Activated T-cell treated with anti-CD3 and anti-CD28 coated beads, Interleukin-2, amount 50 U/mL, for 4 hours (primary cell): ENCODE measurements around the gene CCDC92B. TPM values are rescaled to one million over a fixed set of nuclear protein-coding genes. Genes with fewer than 3 reads are reported as not detected.
"Not testable (repeated sequence)": the region's sequence is repeated elsewhere in the genome, so short reads cannot be mapped to it uniquely, and the experiment has no call there.

ENCODE experiments used
- ATAC-seq, 2 donors: fragments of 200-7000 bp; cut with Tn5 transposase; one replicate each; pipeline ENCODE4 v1.10.0; 2021
- DNase-seq: peaks from one replicate; pipeline ENCODE4 v3.0.0-alpha.2; 2020
- H3K27me3 Mint-ChIP-seq: one replicate; pipeline ENCODE4 v1.8.0; 2021; ENCODE audit warnings: low read depth, mixed read lengths
- H3K36me3 Mint-ChIP-seq: one replicate; pipeline ENCODE4 v1.8.0; 2022; ENCODE audit warnings: mixed read lengths; ENCODE audit not compliant: insufficient read depth
- H3K4me1 Mint-ChIP-seq: one replicate; pipeline ENCODE4 v1.8.0; 2021; ENCODE audit warnings: low read depth, mixed read lengths
- H3K4me3 Mint-ChIP-seq: one replicate; pipeline ENCODE4 v1.8.0; 2021; ENCODE audit warnings: mild to moderate bottlenecking, moderate library complexity, mixed read lengths
- H3K9me3 Mint-ChIP-seq: one replicate; pipeline ENCODE4 v1.8.0; 2021; ENCODE audit warnings: mixed read lengths
- total RNA-seq, 3 donors: library from RNA; stranded (reverse); gene quantifications; one replicate each; pipeline ENCODE4 v1.2.1, GENCODE V29; 2021

The CCDC92B gene
- total RNA-seq, 3 donors from 2014 or later, result 0.16 TPM; not detected in 2

DNA sequence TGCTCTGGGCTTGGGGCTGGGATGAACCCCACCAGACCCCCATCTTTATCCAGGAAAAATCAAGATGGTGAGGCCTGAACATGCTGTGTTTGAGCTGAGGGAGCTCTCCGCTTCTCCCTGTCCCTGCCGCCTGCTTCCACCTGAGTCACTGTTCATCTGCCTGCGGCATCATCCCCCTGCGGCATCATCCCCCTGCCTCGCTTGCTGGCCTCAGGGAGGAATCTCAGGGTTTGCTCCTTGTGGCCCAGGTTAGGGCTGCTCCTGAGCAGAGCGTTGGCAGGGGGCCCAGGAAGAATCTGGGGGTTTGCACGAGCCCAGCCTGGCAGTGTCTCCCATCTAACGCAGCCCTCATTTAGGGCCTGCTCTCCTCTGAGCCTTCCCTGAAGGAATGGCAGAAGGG is 35.4 kb upstream of the CCDC92B start:
- ATAC-seq (no peak), DNase-seq (no peak)
- no peaks in the 10 kb centered on the region for H3K27me3 Mint-ChIP-seq
- H3K4me1 Mint-ChIP-seq, result peaks cover 4% of the 10 kb centered on the region
- H3K4me3 Mint-ChIP-seq, result no peak overlapping the region
- no peaks in the 10 kb centered on the region for H3K9me3 Mint-ChIP-seq
- no peaks in the 10 kb centered on the region for H3K36me3 Mint-ChIP-seq

- no peaks in the 10 kb centered on the region for H3K36me3 Mint-ChIP-seq
- DNase-seq (no peak), ATAC-seq (no peak)
- H3K9me3 Mint-ChIP-seq, result no peaks in the 10 kb centered on the region
- no peak overlapping the region for H3K4me3 Mint-ChIP-seq
- peaks cover 6% of the 10 kb centered on the region for H3K27me3 Mint-ChIP-seq
- peaks cover 4% of the 10 kb centered on the region for H3K4me1 Mint-ChIP-seq
These were observed 34.0 kb upstream of the CCDC92B start for GRCh38 chr17:2783310-2784030.

DNA sequence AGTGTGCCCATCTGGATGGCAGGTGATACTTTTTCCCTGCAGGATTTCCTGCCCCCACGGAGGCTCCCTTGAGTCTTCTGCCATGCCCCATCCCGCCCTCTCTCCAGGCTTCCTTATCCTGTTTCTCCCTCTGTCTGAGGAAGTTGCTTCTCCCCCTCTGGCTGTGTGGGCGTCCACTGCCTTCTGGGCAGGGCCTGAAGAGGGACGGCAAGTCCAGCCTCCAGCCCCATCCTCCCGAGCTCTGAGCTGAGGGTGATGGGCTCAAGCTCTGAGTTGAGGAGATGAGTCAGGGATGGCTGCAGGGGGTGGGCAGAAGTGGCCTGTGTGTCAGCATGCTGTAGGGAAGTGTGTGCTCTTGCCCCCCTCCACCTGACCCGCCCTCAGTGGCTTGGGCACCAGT is 32.6 kb upstream of the CCDC92B start:
- no peak for ATAC-seq
- H3K27me3 Mint-ChIP-seq, result peaks cover 17% of the 10 kb centered on the region

DNA sequence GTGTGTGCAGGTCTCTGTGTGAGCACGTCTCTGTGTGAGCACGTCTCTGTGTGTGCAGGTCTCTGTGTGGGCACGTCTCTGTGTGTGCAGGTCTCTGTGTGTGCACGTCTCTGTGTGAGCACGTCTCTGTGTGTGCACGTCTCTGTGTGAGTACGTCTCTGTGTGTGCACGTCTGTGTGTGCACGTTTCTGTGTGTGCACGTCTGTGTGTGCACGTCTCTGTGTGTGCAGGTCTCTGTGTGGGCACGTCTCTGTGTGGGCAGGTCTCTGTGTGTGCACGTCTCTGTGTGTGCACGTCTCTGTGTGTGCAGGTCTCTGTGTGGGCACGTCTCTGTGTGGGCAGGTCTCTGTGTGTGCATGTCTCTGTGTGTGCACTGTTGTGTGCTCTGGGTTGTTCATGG is 32.1 kb upstream of the CCDC92B start:
- not testable (repeated sequence) for ATAC-seq, H3K4me1 Mint-ChIP-seq, H3K36me3 Mint-ChIP-seq, H3K9me3 Mint-ChIP-seq, H3K4me3 Mint-ChIP-seq, DNase-seq
- peaks cover 20% of the 10 kb centered on the region for H3K27me3 Mint-ChIP-seq

More for the DNA sequence above, 32.6 kb upstream of the CCDC92B start:
- no peaks in the 10 kb centered on the region for H3K36me3 Mint-ChIP-seq
- H3K4me3 Mint-ChIP-seq, result no peak overlapping the region
- H3K4me1 Mint-ChIP-seq, result peaks cover 5% of the 10 kb centered on the region
- H3K9me3 Mint-ChIP-seq, result no peaks in the 10 kb centered on the region
- no peak for DNase-seq

DNA sequence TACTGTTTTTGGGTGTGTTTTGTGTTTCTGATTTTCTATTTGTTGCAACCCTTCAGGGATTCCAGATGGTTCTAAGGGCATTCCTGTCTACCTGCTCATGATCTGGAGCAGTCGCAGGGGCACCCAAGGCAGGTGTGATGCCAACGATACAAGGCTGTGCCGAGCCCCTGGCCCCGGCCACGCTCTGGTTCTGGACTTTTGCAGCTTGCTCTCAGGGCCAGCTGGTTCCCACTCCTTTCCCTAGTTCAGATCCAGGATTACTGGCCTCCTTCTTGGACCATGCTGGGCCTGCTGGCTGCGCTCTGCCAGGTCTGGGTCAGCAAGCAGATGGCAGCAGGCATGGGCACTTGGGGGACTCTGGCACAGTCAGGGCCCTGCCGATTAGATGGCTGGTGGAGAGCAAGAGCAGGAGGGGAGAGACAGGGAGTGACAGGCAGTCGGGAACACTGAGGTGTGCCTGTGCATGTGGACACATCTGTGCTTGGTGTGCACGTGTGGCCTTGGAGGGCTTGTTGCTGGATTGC is 31.5 kb upstream of the CCDC92B start:
- Mint-ChIP-seq H3K36me3 (no peaks in the 10 kb centered on the region), H3K4me1 (peaks cover 9% of the 10 kb centered on the region), H3K27me3 (peaks cover 22% of the 10 kb centered on the region), H3K9me3 (no peaks in the 10 kb centered on the region), H3K4me3 (no peak overlapping the region)
- no peak for DNase-seq
- ATAC-seq, result no peak

GRCh38 chr17:2780256-2780655 is 30.8 kb upstream of the CCDC92B start:
- Mint-ChIP-seq H3K36me3 (no peaks in the 10 kb centered on the region), H3K27me3 (peaks cover 29% of the 10 kb centered on the region), H3K9me3 (no peaks in the 10 kb centered on the region), H3K4me3 (no peak overlapping the region), H3K4me1 (peaks cover 10% of the 10 kb centered on the region)
- DNase-seq, result no peak
- ATAC-seq, result no peak

GRCh38 chr17:2779545-2779944 is 30.1 kb upstream of the CCDC92B start:
- peaks cover 10% of the 10 kb centered on the region for H3K4me1 Mint-ChIP-seq
- DNase-seq (no peak), ATAC-seq (no peak)
- peaks cover 36% of the 10 kb centered on the region for H3K27me3 Mint-ChIP-seq
- H3K9me3 Mint-ChIP-seq, result no peaks in the 10 kb centered on the region
- H3K4me3 Mint-ChIP-seq, result no peak overlapping the region
- H3K36me3 Mint-ChIP-seq, result no peaks in the 10 kb centered on the region

GRCh38 chr17:2778489-2778888 is 29.0 kb upstream of the CCDC92B start:
- H3K36me3 Mint-ChIP-seq, result no peaks in the 10 kb centered on the region
- peaks cover 10% of the 10 kb centered on the region for H3K4me1 Mint-ChIP-seq
- no peak overlapping the region for H3K4me3 Mint-ChIP-seq
- no peaks in the 10 kb centered on the region for H3K9me3 Mint-ChIP-seq
- ATAC-seq (no peak), DNase-seq (no peak)
- peaks cover 43% of the 10 kb centered on the region for H3K27me3 Mint-ChIP-seq

- peaks cover 52% of the 10 kb centered on the region for H3K27me3 Mint-ChIP-seq
- ATAC-seq, result no peak
These were observed 27.9 kb upstream of the CCDC92B start for GRCh38 chr17:2777242-2777867.

GRCh38 chr17:2776589-2777241 is 27.3 kb upstream of the CCDC92B start:
- no peak for DNase-seq
- ATAC-seq, result peak; percentile 67 to 68

More at GRCh38 chr17:2777242-2777867, 27.9 kb upstream of the CCDC92B start:
- H3K36me3 Mint-ChIP-seq, result no peaks in the 10 kb centered on the region
- no peak for DNase-seq
- peak overlapping the region; percentile 59 for H3K4me3 Mint-ChIP-seq
- no peaks in the 10 kb centered on the region for H3K9me3 Mint-ChIP-seq
- peaks cover 10% of the 10 kb centered on the region for H3K4me1 Mint-ChIP-seq

DNA sequence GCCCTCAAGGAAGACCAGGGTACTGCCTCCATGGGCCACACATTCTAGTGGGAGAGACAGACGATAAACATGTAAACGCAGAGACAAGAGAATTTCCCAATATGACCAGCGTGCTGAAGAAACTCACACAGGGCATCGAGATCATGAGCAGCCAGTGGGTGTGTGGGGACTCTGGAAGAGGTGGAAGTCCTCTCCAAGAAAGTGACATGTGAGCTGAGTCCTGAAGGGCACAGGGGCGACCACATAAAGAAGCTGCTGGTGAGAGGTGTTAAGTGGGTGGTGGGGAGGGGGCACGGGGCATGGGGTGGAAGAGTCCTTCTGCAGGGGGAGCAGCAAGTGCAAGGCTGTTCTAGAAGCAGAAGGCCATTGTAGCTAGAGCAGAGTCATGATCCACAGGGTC is 25.8 kb upstream of the CCDC92B start:
- H3K4me1 Mint-ChIP-seq, result peaks cover 8% of the 10 kb centered on the region
- no peak overlapping the region for H3K4me3 Mint-ChIP-seq
- DNase-seq (no peak), ATAC-seq (no peak)
- no peaks in the 10 kb centered on the region for H3K36me3 Mint-ChIP-seq
- peaks cover 53% of the 10 kb centered on the region for H3K27me3 Mint-ChIP-seq
- no peaks in the 10 kb centered on the region for H3K9me3 Mint-ChIP-seq

More at GRCh38 chr17:2776589-2777241, 27.3 kb upstream of the CCDC92B start:
- Mint-ChIP-seq H3K4me3 (peak overlapping the region; percentile 59), H3K36me3 (no peaks in the 10 kb centered on the region), H3K27me3 (peaks cover 52% of the 10 kb centered on the region), H3K4me1 (peaks cover 10% of the 10 kb centered on the region), H3K9me3 (no peaks in the 10 kb centered on the region)

DNA sequence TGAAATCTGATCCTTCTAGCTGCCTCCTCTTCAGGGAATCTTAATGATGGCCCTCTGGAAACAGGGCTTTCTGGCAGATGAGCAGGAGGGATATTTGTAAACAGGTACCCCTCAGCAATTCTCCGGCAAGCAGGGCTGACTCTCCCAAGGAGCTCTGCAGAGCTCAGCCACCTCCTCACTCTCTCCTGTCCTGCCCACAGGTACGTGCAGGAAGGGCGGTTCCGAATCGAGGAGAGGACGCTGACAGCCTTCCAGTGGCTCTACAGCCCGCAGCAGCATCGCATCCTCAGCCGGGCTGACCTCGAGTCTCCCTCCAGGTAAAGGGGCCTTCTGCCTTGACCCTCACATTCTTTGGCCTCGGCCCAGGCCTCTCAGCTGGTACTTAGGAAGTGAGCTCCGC is 20.7 kb upstream of the CCDC92B start:
- no peaks in the 10 kb centered on the region for H3K9me3 Mint-ChIP-seq
- no peaks in the 10 kb centered on the region for H3K4me1 Mint-ChIP-seq
- no peak overlapping the region for H3K4me3 Mint-ChIP-seq
- ATAC-seq (no peak), DNase-seq (no peak)
- H3K36me3 Mint-ChIP-seq, result no peaks in the 10 kb centered on the region
- H3K27me3 Mint-ChIP-seq, result peaks cover 30% of the 10 kb centered on the region

GRCh38 chr17:2758870-2759269 is 9.4 kb upstream of the CCDC92B start:
- no peak overlapping the region for H3K4me3 Mint-ChIP-seq
- DNase-seq (no peak), ATAC-seq (no peak)
- no peaks in the 10 kb centered on the region for H3K9me3 Mint-ChIP-seq
- H3K36me3 Mint-ChIP-seq, result no peaks in the 10 kb centered on the region
- H3K4me1 Mint-ChIP-seq, result peaks cover 8% of the 10 kb centered on the region
- peaks cover 63% of the 10 kb centered on the region for H3K27me3 Mint-ChIP-seq

- peaks cover 69% of the 10 kb centered on the region for H3K27me3 Mint-ChIP-seq
- no peaks in the 10 kb centered on the region for H3K36me3 Mint-ChIP-seq
- peaks cover 8% of the 10 kb centered on the region for H3K4me1 Mint-ChIP-seq
- DNase-seq (no peak), ATAC-seq (peak; percentile 28 to 32)
- peak overlapping the region; percentile 29 for H3K4me3 Mint-ChIP-seq
- no peaks in the 10 kb centered on the region for H3K9me3 Mint-ChIP-seq
These were observed 6.7 kb upstream of the CCDC92B start for GRCh38 chr17:2755891-2756724.
